KBM-7 (cell line): ENCODE data around the gene TM4SF18.
A peak's percentile ranks its signal among the peaks of the same experiment; 100 is the strongest.

ENCODE experiments used
- DNase-seq: peaks from one replicate; pipeline ENCODE4 v3.0.0-alpha.2; 2015
- in situ Hi-C: fragments of 300-500 bp; cut with MboI; formaldehyde crosslinking; loops from 2 replicates; pipeline ENCODE4 v1.14.3; 2020; ENCODE audit warnings: low sequenced_read_pairs, low pct_unique_long_range_greater_than_20kb, mixed read lengths

Gene TM4SF18

DNA sequence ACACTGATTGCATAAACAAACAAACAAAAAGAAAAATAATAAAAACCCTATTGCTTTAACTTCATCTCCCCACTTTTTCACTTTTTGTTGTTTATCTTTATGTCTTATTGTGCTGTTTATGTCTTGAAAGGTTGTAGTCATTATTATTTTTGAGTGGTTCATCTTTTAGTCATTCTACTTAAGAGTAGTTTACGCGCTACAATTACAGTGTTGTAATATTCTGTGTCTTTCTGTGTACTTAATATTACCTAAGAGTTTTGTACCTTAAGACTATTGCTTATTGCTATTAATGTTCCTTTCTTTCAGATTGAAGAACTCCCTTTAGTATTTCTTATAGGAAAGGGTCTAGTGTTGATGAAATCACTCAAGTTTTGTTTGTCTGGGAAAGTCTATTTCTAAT, 28.1 kb downstream of the TM4SF18 start:
- no peak for DNase-seq
- in situ Hi-C loops, result no loop called here

GRCh38 chr3:149299938-149300801, 33.3 kb downstream of the TM4SF18 start:
- peak; percentile 46 for DNase-seq
- in situ Hi-C loops, result no loop called here

DNA sequence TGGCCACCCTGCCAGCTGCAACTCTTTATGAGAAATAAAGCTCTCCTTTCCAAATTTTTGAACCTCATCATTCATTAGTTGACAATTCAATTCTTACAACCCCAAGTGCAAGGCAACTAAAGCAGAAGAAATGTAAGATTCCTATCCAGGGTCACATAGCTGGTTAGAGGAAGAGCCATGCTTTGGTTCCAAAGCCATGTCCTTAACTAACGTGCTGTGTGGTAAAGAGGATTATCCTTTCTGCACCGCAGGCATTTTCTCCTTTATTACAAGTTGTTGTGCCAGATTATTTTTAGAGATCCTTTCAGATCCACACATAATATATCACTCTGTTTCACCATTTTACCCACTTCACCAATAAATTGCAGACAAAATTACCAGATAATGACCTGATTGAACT, 36.5 kb downstream of the TM4SF18 start:
- in situ Hi-C loops, result no loop called here
- DNase-seq, result no peak

GRCh38 chr3:149292666-149293065, 40.8 kb downstream of the TM4SF18 start:
- no peak for DNase-seq
- in situ Hi-C loops, result no loop called here

DNA sequence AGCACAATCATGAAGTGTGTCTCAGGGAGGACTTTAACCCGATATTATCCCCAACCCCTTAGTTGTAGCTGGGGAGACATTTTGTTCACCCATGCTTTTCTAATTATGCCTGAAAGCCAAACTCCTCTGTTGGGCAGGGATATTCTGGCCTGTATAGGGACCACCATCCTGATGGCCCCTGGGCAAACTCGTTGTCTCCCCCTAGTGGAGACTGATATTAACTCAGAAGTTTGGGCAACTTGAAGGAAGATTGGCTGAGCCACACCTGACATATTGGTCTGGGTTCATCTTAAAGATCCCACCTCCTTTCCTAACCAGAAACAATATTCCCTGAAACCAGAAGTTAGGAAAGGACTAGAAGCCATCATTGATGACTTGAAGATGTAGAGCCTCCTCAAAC, 42.3 kb downstream of the TM4SF18 start:
- peak; percentile 27 for DNase-seq
- in situ Hi-C loops, result no loop called here

GRCh38 chr3:149288655-149289054, 44.8 kb downstream of the TM4SF18 start:
- in situ Hi-C loops, result no loop called here
- no peak for DNase-seq

- no peak for DNase-seq
- in situ Hi-C loops, result no loop called here
These were observed 49.4 kb downstream of the TM4SF18 start for GRCh38 chr3:149284034-149284433.

DNA sequence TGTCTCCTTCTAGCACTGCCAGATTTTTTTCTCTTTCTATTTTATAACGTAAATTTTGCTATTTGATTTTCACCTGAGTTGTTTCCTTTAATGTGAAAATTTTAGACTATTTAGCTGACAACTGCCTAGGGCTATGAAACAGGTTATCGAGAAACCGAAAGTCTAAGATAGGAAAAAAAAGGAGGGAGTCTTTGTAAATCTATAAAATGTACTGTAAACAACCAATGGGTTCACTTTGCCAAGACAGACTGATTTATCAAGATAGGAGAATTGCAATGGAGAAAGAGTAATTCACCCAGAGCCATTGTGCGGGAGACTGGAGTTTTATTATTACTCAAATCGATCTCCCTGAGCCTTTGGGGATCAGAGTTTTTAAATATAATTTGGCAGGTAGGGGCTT, 50.0 kb downstream of the TM4SF18 start:
- no peak for DNase-seq
- in situ Hi-C loops, result no loop called here

GRCh38 chr3:149282836-149283235, 50.6 kb downstream of the TM4SF18 start:
- in situ Hi-C loops, result no loop called here
- no peak for DNase-seq

DNA sequence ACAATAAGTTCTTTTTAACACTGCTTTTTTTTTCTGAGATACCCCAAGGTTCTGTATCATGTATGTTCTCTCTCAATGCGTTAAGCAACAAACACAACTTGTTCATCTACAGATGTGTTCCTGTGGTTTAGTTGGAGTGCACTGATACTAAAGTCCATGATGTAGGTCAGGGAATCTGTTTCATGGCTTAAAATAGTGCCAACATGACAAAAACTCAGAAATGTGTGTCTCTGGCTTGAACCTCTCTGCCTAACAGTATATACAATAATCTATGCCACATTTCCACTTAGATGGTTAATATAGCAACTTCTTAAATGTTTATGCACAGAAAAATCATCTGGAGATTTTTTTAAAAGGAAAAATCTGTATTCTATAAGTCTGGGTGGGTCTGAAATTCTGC, 51.1 kb downstream of the TM4SF18 start:
- no peak for DNase-seq
- in situ Hi-C loops, result no loop called here

GRCh38 chr3:149280671-149281349, 52.6 kb downstream of the TM4SF18 start:
- no peak for DNase-seq
- in situ Hi-C loops, result no loop called here

- in situ Hi-C loops, result loop anchor here (10.0 kb wide), 1 partner anchor 164 kb away; no protein-coding TSS in a partner anchor
- no peak for DNase-seq
These were observed 54.5 kb downstream of the TM4SF18 start for GRCh38 chr3:149278911-149279310.

- in situ Hi-C loops, result loop anchor here (10.0 kb wide), 1 partner anchor 163 kb away; no protein-coding TSS in a partner anchor
- DNase-seq, result peak; percentile 75
These were observed 56.1 kb downstream of the TM4SF18 start for GRCh38 chr3:149277331-149277813.

GRCh38 chr3:149276619-149277018, 56.8 kb downstream of the TM4SF18 start:
- no peak for DNase-seq
- in situ Hi-C loops, result loop anchor here (10.0 kb wide), 1 partner anchor 162 kb away; no protein-coding TSS in a partner anchor

- no peak for DNase-seq
- in situ Hi-C loops, result loop anchor here (10.0 to 25.0 kb wide), 2 partner anchors 159 to 312 kb away; no protein-coding TSS in a partner anchor
These were observed 59.2 kb downstream of the TM4SF18 start for GRCh38 chr3:149274220-149274619.

- in situ Hi-C loops, result loop anchor here (10.0 to 25.0 kb wide), 2 partner anchors 158 to 311 kb away; no protein-coding TSS in a partner anchor
- DNase-seq, result peak; percentile 76
These were observed 60.2 kb downstream of the TM4SF18 start for GRCh38 chr3:149273096-149273751.

DNA sequence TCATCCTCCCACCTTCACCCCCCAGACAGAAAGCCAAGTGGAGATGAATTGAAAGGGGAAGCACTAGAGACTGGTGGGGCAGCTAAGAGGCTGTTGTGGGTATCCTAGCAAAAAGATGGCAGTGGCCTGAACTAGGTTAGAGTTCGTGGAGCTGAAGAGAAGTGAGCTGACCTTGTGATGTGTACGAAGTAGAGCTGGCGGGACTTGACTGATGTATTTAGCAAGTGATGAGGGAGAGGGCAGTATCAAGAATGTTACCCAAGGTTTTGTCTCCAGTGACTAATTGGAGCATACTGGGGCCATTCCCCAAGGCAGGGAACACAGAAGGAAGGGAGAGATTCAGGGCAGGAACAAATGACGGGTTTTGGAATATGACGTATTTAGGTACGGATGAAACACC, 61.8 kb downstream of the TM4SF18 start:
- DNase-seq, result no peak
- in situ Hi-C loops, result loop anchor here (10.0 to 25.0 kb wide), 2 partner anchors 157 to 309 kb away; no protein-coding TSS in a partner anchor

GRCh38 chr3:149270180-149270579, 63.3 kb downstream of the TM4SF18 start:
- no peak for DNase-seq
- in situ Hi-C loops, result loop anchor here (10.0 to 25.0 kb wide), 2 partner anchors 155 to 308 kb away; no protein-coding TSS in a partner anchor

GRCh38 chr3:149269687-149270086, 63.7 kb downstream of the TM4SF18 start:
- in situ Hi-C loops, result loop anchor here (10.0 to 25.0 kb wide), 2 partner anchors 155 to 307 kb away; no protein-coding TSS in a partner anchor
- no peak for DNase-seq
